Gastroesophageal sphincter (tissue), 4 donors: ENCODE measurements around the gene GSG1L2. TPM values are rescaled to one million over a fixed set of nuclear protein-coding genes. Genes with fewer than 3 reads are reported as not detected.

Experiments used
- ATAC-seq: fragments of 150-250 bp; one replicate; pipeline ENCODE4 v1.9.1; 2016; ENCODE audit warnings: mild to moderate bottlenecking, moderate library complexity
- H3K27ac ChIP-seq, 4 donors: fragments of 200-600 bp; sonication (generic) in 3 of 4; 1 replicate in 3 of 4; 2 replicates in 1 of 4; pipeline ENCODE4 v1.5.1; 2016 to 2019
- H3K27me3 ChIP-seq: fragments of 200-600 bp; sonication (generic); one replicate; pipeline ENCODE4 v1.5.1; 2019
- H3K36me3 ChIP-seq, 2 donors: fragments of 200-600 bp; sonication (generic); one replicate each; pipeline ENCODE4 v1.5.1; 2019; ENCODE audit warnings: control low read depth in 1 of 2
- H3K4me1 ChIP-seq, 3 donors: fragments of 200-600 bp; sonication (generic); 1 replicate in 2 of 3; 2 replicates in 1 of 3; pipeline ENCODE4 v1.5.1; 2016 to 2019; ENCODE audit warnings: control low read depth in 2 of 3
- H3K4me3 ChIP-seq, 2 donors: fragments of 200-600 bp; sonication (generic); one replicate each; pipeline ENCODE4 v1.5.1; 2019; ENCODE audit warnings: mild to moderate bottlenecking in 1 of 2, moderate library complexity in 1 of 2
- H3K9me3 ChIP-seq, 3 donors: fragments of 200-600 bp; sonication (generic); one replicate each; pipeline ENCODE4 v1.5.1; 2017 to 2019; ENCODE audit warnings: control low read depth in 2 of 3
- CTCF ChIP-seq, 4 experiments: fragments of 200-600 bp in 2 of 4; fragments of 450-650 bp in 2 of 4; sonication (generic) in 1 of 4; IDR thresholded peaks; one replicate each; pipeline ENCODE4 v1.5.1; 2017 to 2019; ENCODE audit warnings: antibody characterized with exemption in 4 of 4, mild to moderate bottlenecking in 2 of 4, moderate library complexity in 2 of 4
- EP300 ChIP-seq: sonication (generic); formaldehyde crosslinking; IDR thresholded peaks from one replicate; pipeline ENCODE4 v1.6.1; 2017; ENCODE audit warnings: antibody characterized with exemption, mild to moderate bottlenecking
- POLR2A ChIP-seq, 2 donors: fragments of 450-650 bp; IDR thresholded peaks; one replicate each; pipeline ENCODE4 v1.6.1; 2017; ENCODE audit warnings: antibody characterized with exemption in 2 of 2, mild to moderate bottlenecking in 2 of 2, moderate library complexity in 1 of 2
- POLR2AphosphoS5 ChIP-seq: sonication (generic); formaldehyde crosslinking; IDR thresholded peaks from one replicate; pipeline ENCODE4 v1.6.1; 2017; ENCODE audit warnings: antibody characterized with exemption
- WGBS, 2 donors: methylation state at CpG; one replicate each; pipeline ENCODE4 v1.1.5; 2018; ENCODE audit warnings: low coverage in 1 of 2; 5-methylcytosine and 5-hydroxymethylcytosine counted together
- total RNA-seq, 4 donors: library from RNA; depleted of rRNA; stranded (reverse); fragments of >200 nt; gene quantifications; one replicate each; pipeline ENCODE4 v1.1.0, GENCODE V29; 2016

Gene GSG1L2
- total RNA-seq, 4 donors from 2014 or later: not detected

- Histone ChIP-seq H3K4me1 (no peaks in the 10 kb centered on the region), H3K27ac (no peak overlapping the region), H3K36me3 (no peaks in the 10 kb centered on the region), H3K4me3 (no peak overlapping the region), H3K9me3 (peaks cover 0 to 19% (median 0%) of the 10 kb centered on the region in 3 donors), H3K27me3 (no peaks in the 10 kb centered on the region)
- TF ChIP-seq EP300 (no peak), CTCF (IDR thresholded peaks at IDR 0.05) (no peak), POLR2AphosphoS5 (no peak), POLR2A (IDR thresholded peaks at IDR 0.05) (no peak)
- no peak for ATAC-seq
- 81 to 97% methylated on average over 6 of the region's 7 CpGs for WGBS, 2 donors
Observed at GRCh38 chr17:9860851-9861250, 39.0 kb upstream of the GSG1L2 start.

DNA sequence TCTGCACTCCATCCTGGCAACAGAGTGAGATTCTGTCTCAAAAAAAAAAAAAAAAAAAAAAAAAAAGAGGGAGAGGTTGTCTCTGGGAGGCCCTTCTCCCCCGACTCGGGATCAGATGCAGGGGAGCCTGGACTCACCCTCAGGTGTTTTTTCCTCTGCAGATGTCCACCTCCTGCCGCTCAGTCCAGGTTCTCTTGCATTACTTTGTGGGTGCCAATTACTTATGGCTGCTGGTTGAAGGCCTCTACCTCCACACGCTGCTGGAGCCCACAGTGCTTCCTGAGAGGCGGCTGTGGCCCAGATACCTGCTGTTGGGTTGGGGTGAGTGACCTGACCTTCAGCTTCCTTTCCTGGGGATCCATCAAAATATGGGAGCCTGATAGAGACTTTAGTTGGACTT, 37.9 kb upstream of the GSG1L2 start:
- H3K27ac ChIP-seq: no peak overlapping the region
- no peak overlapping the region for H3K4me3 ChIP-seq
- no peaks in the 10 kb centered on the region for H3K27me3 ChIP-seq
- no peak for TF ChIP-seq POLR2AphosphoS5
- no peak for TF ChIP-seq EP300
- no peak for TF ChIP-seq CTCF (IDR thresholded peaks at IDR 0.05)
- no peak for TF ChIP-seq POLR2A (IDR thresholded peaks at IDR 0.05)
- peaks cover 0 to 19% (median 0%) of the 10 kb centered on the region in 3 donors for H3K9me3 ChIP-seq
- H3K36me3 ChIP-seq: no peaks in the 10 kb centered on the region
- ATAC-seq: no peak
- 100% methylated on average over 4 of the region's 5 CpGs; no CpG with 5 or more reads in 1 of the 2 donors for WGBS, 2 donors
- H3K4me1 ChIP-seq: no peaks in the 10 kb centered on the region

GRCh38 chr17:9855036-9855435, 33.2 kb upstream of the GSG1L2 start:
- TF ChIP-seq POLR2A (IDR thresholded peaks at IDR 0.05) (no peak), POLR2AphosphoS5 (no peak), EP300 (no peak), CTCF (IDR thresholded peaks at IDR 0.05) (no peak)
- peak; percentile 48 for ATAC-seq
- Histone ChIP-seq H3K9me3 (no peaks in the 10 kb centered on the region), H3K27me3 (no peaks in the 10 kb centered on the region), H3K4me3 (no peak overlapping the region), H3K27ac (no peak overlapping the region), H3K36me3 (no peaks in the 10 kb centered on the region), H3K4me1 (no peaks in the 10 kb centered on the region)
- 72 to 92% methylated on average over 4 of the region's 4 CpGs for WGBS, 2 donors

DNA sequence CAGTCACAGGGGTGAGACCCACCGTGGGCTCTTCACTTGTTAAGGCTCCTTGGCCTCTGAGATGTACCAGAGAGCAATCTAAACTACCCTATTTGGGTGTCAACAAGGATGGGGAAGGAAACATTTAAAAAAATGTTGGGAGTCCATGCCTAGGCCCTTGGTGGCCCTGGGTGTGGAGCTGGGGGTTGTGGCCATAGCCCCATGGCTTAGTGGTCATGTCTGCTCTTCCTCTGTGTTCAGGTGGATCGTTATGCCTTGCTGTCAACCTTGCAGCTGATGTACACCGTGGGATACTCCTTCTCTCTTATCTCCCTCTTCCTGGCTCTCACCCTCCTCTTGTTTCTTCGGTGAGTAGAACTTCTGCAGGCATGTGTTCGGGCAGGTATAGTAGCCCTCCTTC, 32.4 kb upstream of the GSG1L2 start:
- Histone ChIP-seq H3K27me3 (no peaks in the 10 kb centered on the region), H3K4me1 (no peaks in the 10 kb centered on the region), H3K4me3 (no peak overlapping the region), H3K36me3 (no peaks in the 10 kb centered on the region), H3K27ac (no peak overlapping the region), H3K9me3 (no peaks in the 10 kb centered on the region)
- 88% methylated on average over 4 of the region's 5 CpGs; no CpG with 5 or more reads in 1 of the 2 donors for WGBS, 2 donors
- TF ChIP-seq POLR2A (IDR thresholded peaks at IDR 0.05): no peak
- TF ChIP-seq POLR2AphosphoS5: no peak
- TF ChIP-seq CTCF (IDR thresholded peaks at IDR 0.05): no peak
- TF ChIP-seq EP300: no peak
- ATAC-seq: no peak

DNA sequence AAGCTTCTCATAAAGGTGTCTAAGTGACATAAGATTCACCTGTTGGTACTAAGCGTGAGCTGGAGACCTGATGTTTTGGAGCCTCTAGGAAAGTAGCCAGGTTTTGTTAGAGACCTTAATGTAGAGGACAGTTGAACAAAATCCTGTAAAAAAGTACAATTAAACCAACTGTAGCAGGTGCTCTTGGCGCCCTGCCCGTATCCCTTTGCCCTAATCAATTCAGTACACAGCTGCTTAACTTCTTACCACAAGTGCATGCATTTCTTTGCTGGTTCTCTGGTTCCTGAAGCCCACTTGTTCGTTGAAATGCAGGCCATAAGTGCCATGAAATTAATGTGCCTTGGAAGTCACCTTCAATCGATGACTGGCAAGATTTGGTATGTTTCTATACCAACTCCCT, 28.3 kb upstream of the GSG1L2 start:
- Histone ChIP-seq H3K9me3 (no peaks in the 10 kb centered on the region), H3K27ac (no peak overlapping the region), H3K27me3 (no peaks in the 10 kb centered on the region), H3K4me3 (no peak overlapping the region), H3K36me3 (no peaks in the 10 kb centered on the region), H3K4me1 (no peaks in the 10 kb centered on the region)
- ATAC-seq: no peak
- no peak for TF ChIP-seq EP300
- TF ChIP-seq POLR2A (IDR thresholded peaks at IDR 0.05): no peak
- TF ChIP-seq CTCF (IDR thresholded peaks at IDR 0.05): no peak
- TF ChIP-seq POLR2AphosphoS5: no peak
- 93 to 95% methylated on average over 5 of the region's 5 CpGs for WGBS, 2 donors
